K562 (cell line): ENCODE results near the gene TNFRSF6B. TPM values are rescaled to one million over a fixed set of nuclear protein-coding genes. Genes with fewer than 3 reads are reported as not detected.

Source experiments
- ARID1B ChIP-seq: fragments of 450-650 bp; IDR thresholded peaks from 2 replicates; pipeline ENCODE4 v1.6.1; 2016; ENCODE audit warnings: antibody characterized with exemption, mild to moderate bottlenecking, inconsistent platforms
- ARNT ChIP-seq, 2 experiments: fragments of 450-650 bp; IDR thresholded peaks; 2 replicates each; pipeline ENCODE4 v1.6.1; 2016; ENCODE audit warnings: mild to moderate bottlenecking in 1 of 2
- ATF2 ChIP-seq: sonication (generic); formaldehyde crosslinking; IDR thresholded peaks from 2 replicates; pipeline ENCODE4 v1.8.1; 2022; ENCODE audit warnings: missing genetic modification reagents
- BRF1 ChIP-seq: IDR thresholded peaks from 3 replicates; pipeline ENCODE4 v1.6.1; 2011; ENCODE audit warnings: borderline replicate concordance, mild to moderate bottlenecking; ENCODE audit not compliant: insufficient read length; ENCODE audit errors: extremely low read depth
- BRF2 ChIP-seq: IDR thresholded peaks from 3 replicates; pipeline ENCODE4 v1.6.1; 2011; ENCODE audit warnings: borderline replicate concordance, mild to moderate bottlenecking; ENCODE audit not compliant: insufficient read length, insufficient read depth
- E2F5 ChIP-seq: sonication (generic); formaldehyde crosslinking; IDR thresholded peaks from 2 replicates; pipeline ENCODE4 v1.8.0; 2022; ENCODE audit warnings: mild to moderate bottlenecking, missing genetic modification reagents
- FOXO4 ChIP-seq: fragments of 450-650 bp; formaldehyde crosslinking; IDR thresholded peaks from 2 replicates; pipeline ENCODE4 v1.4.0; 2020; ENCODE audit warnings: mild to moderate bottlenecking, moderate library complexity
- IRF2 ChIP-seq: sonication (generic); formaldehyde crosslinking; IDR thresholded peaks from 2 replicates; pipeline ENCODE4 v1.8.1; 2022; ENCODE audit warnings: mild to moderate bottlenecking, missing genetic modification reagents
- KLF13 ChIP-seq: fragments of 450-650 bp; IDR thresholded peaks from 2 replicates; pipeline ENCODE4 v1.6.1; 2016; ENCODE audit warnings: missing genetic modification characterization, low read depth, mild to moderate bottlenecking, missing compliant biosample characterization, moderate library complexity, borderline replicate concordance
- MCM5 ChIP-seq: fragments of 450-650 bp; IDR thresholded peaks from 2 replicates; pipeline ENCODE4 v1.6.1; 2016; ENCODE audit warnings: low read depth
- NR4A1 ChIP-seq, 2 experiments: fragments of 250-450 bp in 1 of 2; fragments of 450-650 bp in 1 of 2; sonication (Bioruptor Pico) in 1 of 2; IDR thresholded peaks; 2 replicates each; pipeline versions ENCODE4 v1.4.0 to v1.6.1; 2016 to 2020; ENCODE audit warnings: mild to moderate bottlenecking in 2 of 2, missing compliant biosample characterization in 1 of 2, missing genetic modification characterization in 1 of 2, moderate library complexity in 1 of 2
- SIN3A ChIP-seq, 2 experiments: fragments of 150-350 bp in 1 of 2; IDR thresholded peaks; 2 replicates each; pipeline ENCODE4 v1.6.1; 2011 to 2016; ENCODE audit warnings: borderline replicate concordance in 2 of 2, low read depth in 2 of 2, low read length in 2 of 2, mild to moderate bottlenecking in 2 of 2, moderate library complexity in 2 of 2; ENCODE audit not compliant: control insufficient read depth in 1 of 2
- SRF ChIP-seq, 2 experiments: fragments of 250-450, 450-650 bp in 1 of 2; sonication (Bioruptor Pico) in 1 of 2; sonication (generic) in 1 of 2; formaldehyde crosslinking; IDR thresholded peaks; 2 replicates each; pipeline versions ENCODE4 v1.5.0 to v1.5.1; 2020 to 2022; ENCODE audit warnings: mild to moderate bottlenecking in 1 of 2, missing genetic modification reagents in 1 of 2
- TEAD1 ChIP-seq, 2 experiments: fragments of 450-650 bp in 1 of 2; sonication (generic) in 1 of 2; formaldehyde crosslinking; IDR thresholded peaks; 2 replicates each; pipeline versions ENCODE4 v1.4.0 to v1.8.0; 2020 to 2022; ENCODE audit warnings: mild to moderate bottlenecking in 2 of 2, missing genetic modification reagents in 1 of 2
- ZKSCAN3 ChIP-seq: fragments of 250-450 bp; sonication (Bioruptor Pico); IDR thresholded peaks from 2 replicates; pipeline ENCODE4 v1.4.0; 2020
- ZNF232 ChIP-seq: sonication (generic); formaldehyde crosslinking; IDR thresholded peaks from 2 replicates; pipeline ENCODE4 v1.8.0; 2022; ENCODE audit warnings: mild to moderate bottlenecking, missing genetic modification reagents
- polyA plus RNA-seq, 8 experiments: library from polyadenylated mRNA; depleted of rRNA in 4 of 8; stranded (reverse) in 5 of 8; unstranded in 3 of 8; fragments of >200 nt; fragmentation: Nextera tagmentation in 2 of 8; fragmentation: Illumina TruSeq in 1 of 8; extraction: Ambion mirVana in 2 of 8; extraction: Trizol in 1 of 8; gene quantifications; 2 replicates each; pipeline versions ENCODE4 v1.2.1 to v1.2.3, GENCODE V29; 2011 to 2014; ENCODE audit warnings: inconsistent platforms in 1 of 8, missing spikeins in 1 of 8
- total RNA-seq, 7 experiments: library from RNA; depleted of rRNA in 6 of 7; stranded (reverse); fragments of >200 nt in 6 of 7; fragmentation: Illumina TruSeq in 2 of 7; extraction: Trizol in 2 of 7; gene quantifications; 2 replicates each; pipeline versions ENCODE4 v1.2.1 to v1.2.3, GENCODE V29; 2011 to 2021; ENCODE audit warnings: low replicate concordance in 1 of 7
- TF ChIP-seq, protein P1 (sequence below): fragments of 450-650 bp; IDR thresholded peaks from 2 replicates; pipeline ENCODE4 v1.6.1; 2017; ENCODE audit warnings: mild to moderate bottlenecking, moderate library complexity
- TF ChIP-seq, protein P2 (sequence below): fragments of 250-450 bp; sonication (Bioruptor Pico); IDR thresholded peaks from 2 replicates; pipeline ENCODE4 v1.5.0; 2021

TNFRSF6B gene
- total and polyA plus RNA-seq, 9 of the 15 experiments (the other 6 are each of a cell fraction or from before 2014, with no cell fraction given), result 0.10 to 3.5 (median 0.32) TPM; not detected in 6

DNA sequence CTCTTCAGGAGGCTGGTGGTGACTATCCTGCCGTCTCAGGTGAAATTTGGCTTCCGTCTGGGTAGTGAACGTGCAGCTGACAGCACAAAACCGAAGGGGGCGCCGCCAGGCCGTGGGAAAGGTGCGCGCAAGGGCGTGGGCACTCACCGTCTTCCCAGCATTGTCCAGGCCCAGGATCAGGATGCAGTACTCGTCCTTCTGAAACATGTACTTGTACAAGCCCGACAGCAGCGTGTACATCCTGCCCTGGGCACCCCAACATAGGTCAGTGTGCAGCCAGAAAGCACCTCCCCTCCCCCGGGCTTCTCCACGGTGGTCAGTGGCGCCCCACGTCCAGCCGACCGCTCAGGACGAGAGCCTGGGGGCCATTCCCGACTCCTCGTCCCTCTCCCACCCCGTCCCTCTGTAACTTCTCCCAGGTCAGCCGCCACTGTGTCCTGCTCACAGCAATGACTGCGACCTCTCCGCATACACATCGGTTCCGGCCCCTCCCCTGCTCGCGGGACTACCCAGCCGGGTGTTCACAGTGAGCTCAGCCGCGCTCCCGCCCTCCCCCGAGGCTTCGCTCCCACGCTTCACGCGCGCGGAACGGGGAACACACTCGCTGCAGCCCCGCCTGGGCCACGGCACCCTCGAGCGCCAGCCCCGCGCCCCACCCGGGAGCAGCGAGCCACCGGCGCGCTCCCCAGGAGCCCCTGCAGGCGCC, 10.6 kb downstream of the TNFRSF6B start (continued):
- TF ChIP-seq ATF2 (CRISPR knock-in tag) (no peak), TEAD1 (CRISPR knock-in tag; IDR thresholded peaks at IDR 0.05) (no peak; a peak in 1 of 4 replicates), ZKSCAN3 (CRISPR knock-in tag) (no peak), E2F5 (no peak), KLF13 (tag) (no peak; the same call in 1 of the 2 replicates), ZNF232 (CRISPR knock-in tag) (no peak), MCM5 (no peak), IRF2 (0 out of 2 replicates have a peak, but pooled peaks have one; percentile 71), BRF1 (no peak), BRF2 (no peak), ARID1B (peak; percentile 40; the same call in 1 of the 2 replicates), SRF (CRISPR knock-in tag; IDR thresholded peaks at IDR 0.05) (no peak), ARNT (IDR thresholded peaks at IDR 0.05) (no peak), NR4A1 (CRISPR knock-in tag; IDR thresholded peaks at IDR 0.05) (no peak), NR4A1 (tag; IDR thresholded peaks at IDR 0.05) (no peak), FOXO4 (CRISPR knock-in tag) (no peak), SIN3A (IDR thresholded peaks at IDR 0.05; ENCODE audit: borderline replicate concordance in 2 of 2, control insufficient read depth in 1 of 2, low read depth in 2 of 2, low read length in 2 of 2) (0 out of 4 replicates have a peak, but pooled peaks have one; percentile 32 to 34)
- TF ChIP-seq, protein P1, sequence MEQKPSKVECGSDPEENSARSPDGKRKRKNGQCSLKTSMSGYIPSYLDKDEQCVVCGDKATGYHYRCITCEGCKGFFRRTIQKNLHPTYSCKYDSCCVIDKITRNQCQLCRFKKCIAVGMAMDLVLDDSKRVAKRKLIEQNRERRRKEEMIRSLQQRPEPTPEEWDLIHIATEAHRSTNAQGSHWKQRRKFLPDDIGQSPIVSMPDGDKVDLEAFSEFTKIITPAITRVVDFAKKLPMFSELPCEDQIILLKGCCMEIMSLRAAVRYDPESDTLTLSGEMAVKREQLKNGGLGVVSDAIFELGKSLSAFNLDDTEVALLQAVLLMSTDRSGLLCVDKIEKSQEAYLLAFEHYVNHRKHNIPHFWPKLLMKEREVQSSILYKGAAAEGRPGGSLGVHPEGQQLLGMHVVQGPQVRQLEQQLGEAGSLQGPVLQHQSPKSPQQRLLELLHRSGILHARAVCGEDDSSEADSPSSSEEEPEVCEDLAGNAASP, result no peak
- TF ChIP-seq, protein P2, sequence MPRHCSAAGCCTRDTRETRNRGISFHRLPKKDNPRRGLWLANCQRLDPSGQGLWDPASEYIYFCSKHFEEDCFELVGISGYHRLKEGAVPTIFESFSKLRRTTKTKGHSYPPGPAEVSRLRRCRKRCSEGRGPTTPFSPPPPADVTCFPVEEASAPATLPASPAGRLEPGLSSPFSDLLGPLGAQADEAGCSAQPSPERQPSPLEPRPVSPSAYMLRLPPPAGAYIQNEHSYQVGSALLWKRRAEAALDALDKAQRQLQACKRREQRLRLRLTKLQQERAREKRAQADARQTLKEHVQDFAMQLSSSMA (CRISPR knock-in tag), result no peak
